Measurements from ENCODE around the gene PBX4.

The PBX4 gene

GRCh38 chr19:19592690-19593089, 25.8 kb downstream of the PBX4 start:
- no peak for DNase-seq (ENCODE audit: low read depth in 4 of 4, low spot score in 1 of 4)

- DNase-seq (ENCODE audit: low read depth in 4 of 4, low spot score in 1 of 4), result peak in 2 of 4 experiments; percentile 45 to 56
Measured at GRCh38 chr19:19591133-19591825, 27.2 kb downstream of the PBX4 start.

- no peak for DNase-seq (ENCODE audit: low read depth in 4 of 4, low spot score in 1 of 4)
Measured at GRCh38 chr19:19588546-19588945, 29.9 kb downstream of the PBX4 start.

GRCh38 chr19:19587771-19588170, 30.7 kb downstream of the PBX4 start:
- no peak for DNase-seq (ENCODE audit: low read depth in 4 of 4, low spot score in 1 of 4)

- DNase-seq (ENCODE audit: low read depth in 4 of 4, low spot score in 1 of 4), result no peak
Measured at GRCh38 chr19:19584356-19584755, 34.1 kb downstream of the PBX4 start.

- no peak for DNase-seq (ENCODE audit: low read depth in 4 of 4, low spot score in 1 of 4)
Measured at GRCh38 chr19:19582471-19582870, 36.0 kb downstream of the PBX4 start.

GRCh38 chr19:19581391-19581790, 37.1 kb downstream of the PBX4 start:
- no peak for DNase-seq (ENCODE audit: low read depth in 4 of 4, low spot score in 1 of 4)

GRCh38 chr19:19580418-19580817, 38.1 kb downstream of the PBX4 start:
- DNase-seq (ENCODE audit: low read depth in 4 of 4, low spot score in 1 of 4), result no peak

GRCh38 chr19:19579533-19580361, 38.7 kb downstream of the PBX4 start:
- DNase-seq (ENCODE audit: low read depth in 4 of 4, low spot score in 1 of 4), result no peak

GRCh38 chr19:19578252-19578651, 40.2 kb downstream of the PBX4 start:
- no peak for DNase-seq (ENCODE audit: low read depth in 4 of 4, low spot score in 1 of 4)

GRCh38 chr19:19575411-19575810, 43.1 kb downstream of the PBX4 start:
- no peak for DNase-seq (ENCODE audit: low read depth in 4 of 4, low spot score in 1 of 4)

- DNase-seq (ENCODE audit: low read depth in 4 of 4, low spot score in 1 of 4), result no peak
Measured at GRCh38 chr19:19571071-19571786, 47.3 kb downstream of the PBX4 start.

GRCh38 chr19:19570571-19570970, 47.9 kb downstream of the PBX4 start:
- no peak for DNase-seq (ENCODE audit: low read depth in 4 of 4, low spot score in 1 of 4)

- DNase-seq (ENCODE audit: low read depth in 4 of 4, low spot score in 1 of 4), result no peak
Measured at GRCh38 chr19:19568802-19569756, 49.4 kb downstream of the PBX4 start.

- DNase-seq (ENCODE audit: low read depth in 4 of 4, low spot score in 1 of 4), result no peak
Measured at GRCh38 chr19:19567391-19567790, 51.1 kb downstream of the PBX4 start.

GRCh38 chr19:19566306-19566705, 52.2 kb downstream of the PBX4 start:
- no peak for DNase-seq (ENCODE audit: low read depth in 4 of 4, low spot score in 1 of 4)

- DNase-seq (ENCODE audit: low read depth in 4 of 4, low spot score in 1 of 4), result no peak
Measured at GRCh38 chr19:19563348-19563848, 55.1 kb downstream of the PBX4 start.

- DNase-seq (ENCODE audit: low read depth in 4 of 4, low spot score in 1 of 4), result no peak
Measured at GRCh38 chr19:19562665-19563347, 55.7 kb downstream of the PBX4 start.

- DNase-seq (ENCODE audit: low read depth in 4 of 4, low spot score in 1 of 4), result no peak
Measured at GRCh38 chr19:19561946-19562664, 56.4 kb downstream of the PBX4 start.

Data from stimulated activated CD4-positive, alpha-beta T cell treated with anti-CD3 and anti-CD28 coated beads, Interleukin-1b, Interleukin-23, amount 100 ng/mL, for 24 hours (primary cell).